A673 (cell line): ENCODE measurements around the gene ZNF841. TPM values are rescaled to one million over a fixed set of nuclear protein-coding genes. Genes with fewer than 3 reads are reported as not detected.

Experiments
- Bru-seq: library from RNA; stranded (reverse); fragments of 400-500 nt; gene quantifications from one replicate; lab custom pipeline; 2021; lab: Mats Ljungman, UMichigan
- BruChase-seq, 2 experiments: library from RNA; stranded (reverse); fragments of 400-500 nt; gene quantifications; one replicate each; lab custom pipeline; 2021; lab: Mats Ljungman, UMichigan
- BruUV-seq: library from RNA; stranded (reverse); fragments of 400-500 nt; replicated peaks from 2 replicates; lab custom pipeline; 2021; lab: Mats Ljungman, UMichigan
- CTCF ChIA-PET: fragments of 300-600 bp; sonication (Branson Sonifier 250); formaldehyde crosslinking; loops from one replicate; lab custom pipeline; 2022; ENCODE audit warnings: antibody characterized with exemption; lab: Charles Lee
- POLR2A ChIA-PET: fragments of 300-600 bp; sonication (Branson Sonifier 250); formaldehyde crosslinking; loops from one replicate; lab custom pipeline; 2022; ENCODE audit warnings: antibody characterized with exemption; ENCODE audit not compliant: low non-redundant PET; lab: Charles Lee
- DNase-seq: peaks from one replicate; pipeline ENCODE4 v3.0.0-alpha.2; 2015; ENCODE audit warnings: low spot score
- H3K27ac ChIP-seq: fragments of 200-600 bp; sonication (generic); 2 replicates; pipeline ENCODE4 v1.5.1; 2016; ENCODE audit warnings: mixed run types, low read depth, mild to moderate bottlenecking, mixed read lengths, antibody characterized with exemption, low read length; ENCODE audit not compliant: poor library complexity, severe bottlenecking
- H3K27me3 ChIP-seq: fragments of 200-600 bp; sonication (generic); replicated peaks from 2 replicates; pipeline ENCODE4 v1.6.1; 2017; ENCODE audit warnings: mixed run types, low read depth, mild to moderate bottlenecking, mixed read lengths, antibody characterized with exemption, low read length; ENCODE audit not compliant: insufficient read depth, poor library complexity
- H3K36me3 ChIP-seq: fragments of 200-600 bp; sonication (generic); 2 replicates; pipeline ENCODE4 v1.6.1; 2016; ENCODE audit warnings: mixed run types, mild to moderate bottlenecking, mixed read lengths, antibody characterized with exemption, low read length; ENCODE audit not compliant: insufficient read depth, poor library complexity, severe bottlenecking
- H3K4me1 ChIP-seq: fragments of 200-600 bp; sonication (generic); 2 replicates; pipeline ENCODE4 v1.6.1; 2017; ENCODE audit warnings: mixed run types, mild to moderate bottlenecking, mixed read lengths, antibody characterized with exemption, low read length; ENCODE audit not compliant: insufficient read depth, poor library complexity, severe bottlenecking
- H3K4me3 ChIP-seq: fragments of 200-600 bp; sonication (generic); 2 replicates; pipeline ENCODE4 v1.5.1; 2016; ENCODE audit warnings: low read depth, mixed run types, mild to moderate bottlenecking, mixed read lengths, low read length; ENCODE audit not compliant: poor library complexity, severe bottlenecking
- H3K9me3 ChIP-seq: fragments of 200-600 bp; sonication (generic); 2 replicates; pipeline ENCODE4 v1.6.1; 2016; ENCODE audit warnings: mixed run types, low read depth, mild to moderate bottlenecking, mixed read lengths, antibody characterized with exemption, low read length; ENCODE audit not compliant: poor library complexity, severe bottlenecking
- CTCF ChIP-seq: fragments of 300-800, 200-600 bp; sonication (generic); conservative IDR thresholded peaks from 2 replicates; pipeline ENCODE4 v1.5.1; 2017; ENCODE audit warnings: low read depth, mild to moderate bottlenecking, antibody characterized with exemption, low read length, moderate library complexity, mixed read lengths
- EZH2 ChIP-seq: fragments of 200-600 bp; sonication (generic); IDR thresholded peaks from 2 replicates; pipeline ENCODE4 v1.6.1; 2017; ENCODE audit warnings: borderline replicate concordance, low read depth, mild to moderate bottlenecking, mixed read lengths, antibody characterized with exemption, low read length; ENCODE audit not compliant: poor library complexity, severe bottlenecking
- intact Hi-C: fragments of 100-400 bp; cut with micrococcal nuclease; formaldehyde crosslinking; loops from one replicate; pipeline ENCODE4 v1.10.0; 2022; ENCODE audit not compliant: unreplicated experiment
- long read RNA-seq: library from polyadenylated mRNA; stranded (forward); transcript quantifications from one replicate; pipeline ENCODE4 v2.0.0, GENCODE V29; 2022
- total RNA-seq: library from RNA; stranded (reverse); gene quantifications from 2 replicates; pipeline ENCODE4 v1.2.3, GENCODE V29; 2021

ZNF841 gene
- total RNA-seq (15.7 and 16.7 TPM in 2 replicates), Bru-seq, nascent RNA (percentile 78 among the genes with signal in this experiment), BruChase-seq, experiment 1, labeled RNA remaining after a 2-hour chase (percentile 77 among the genes with signal in this experiment), BruChase-seq, experiment 2, labeled RNA remaining after a 6-hour chase (percentile 74 among the genes with signal in this experiment)
- long read RNA-seq, partial matches to known transcripts = 0 of 2 reads
- long read RNA-seq, other reads (novel, unspliced or antisense) = 2 of 2 reads

GRCh38 chr19:52095172-52096014 lies at the start of gene ZNF841:
Gene ZNF841 (minus strand): TSS chr19:52095765. CDS start chr19:52084801, 10,964 bp downstream.
- Histone ChIP-seq H3K9me3 (peaks cover 41% of the 10 kb centered on the region), H3K4me1 (no peaks in the 10 kb centered on the region), H3K27ac (peak within 1 kb of the TSS; percentile 63), H3K27me3 (no peaks in the 10 kb centered on the region), H3K36me3 (peaks cover 9% of the 10 kb centered on the region), H3K4me3 (peak within 1 kb of the TSS; percentile 80)
- intact Hi-C loops = no loop called here
- DNase-seq = peak; percentile 96
- CTCF ChIA-PET = no interaction called here
- POLR2A ChIA-PET = no interaction called here
- TSS peak; percentile 65 for BruUV-seq
- no peak for TF ChIP-seq EZH2

GRCh38 chr19:52142001-52142595 lies 46.5 kb upstream of the ZNF841 start:
- no peak overlapping the region for H3K27ac ChIP-seq
- H3K27me3 ChIP-seq = no peaks in the 10 kb centered on the region
- BruUV-seq = no TSS peak
- no peak overlapping the region for H3K4me3 ChIP-seq
- TF ChIP-seq CTCF (no peak), EZH2 (no peak)
- ChIA-PET POLR2A (no interaction called here), CTCF (no interaction called here)
- H3K9me3 ChIP-seq = peaks cover 4% of the 10 kb centered on the region
- intact Hi-C loops = no loop called here
- no peak for DNase-seq
- no peaks in the 10 kb centered on the region for H3K4me1 ChIP-seq
- H3K36me3 ChIP-seq = no peaks in the 10 kb centered on the region

- H3K27me3 ChIP-seq = no peaks in the 10 kb centered on the region
- H3K36me3 ChIP-seq = no peaks in the 10 kb centered on the region
- DNase-seq = no peak
- H3K4me1 ChIP-seq = no peaks in the 10 kb centered on the region
- BruUV-seq = no TSS peak
- POLR2A ChIA-PET = no interaction called here
- CTCF ChIA-PET = no interaction called here
- H3K27ac ChIP-seq = no peak overlapping the region
- intact Hi-C loops = no loop called here
- H3K4me3 ChIP-seq = no peak overlapping the region
- H3K9me3 ChIP-seq = peaks cover 10% of the 10 kb centered on the region
- TF ChIP-seq CTCF = no peak
Measured at GRCh38 chr19:52141203-52141602, 45.6 kb upstream of the ZNF841 start.
